Activated naive CD4-positive, alpha-beta T cell treated with Interleukin-2 at 50 U/mL for 16 hours (primary cell): ENCODE measurements around the gene FPGS.
"Not testable (repeated sequence)": the region's sequence is repeated elsewhere in the genome, so short reads cannot be mapped to it uniquely, and the experiment has no call there.

Source experiments
- DNase-seq: peaks from one replicate; pipeline ENCODE4 v3.0.0-alpha.2; 2020

Gene FPGS

DNA sequence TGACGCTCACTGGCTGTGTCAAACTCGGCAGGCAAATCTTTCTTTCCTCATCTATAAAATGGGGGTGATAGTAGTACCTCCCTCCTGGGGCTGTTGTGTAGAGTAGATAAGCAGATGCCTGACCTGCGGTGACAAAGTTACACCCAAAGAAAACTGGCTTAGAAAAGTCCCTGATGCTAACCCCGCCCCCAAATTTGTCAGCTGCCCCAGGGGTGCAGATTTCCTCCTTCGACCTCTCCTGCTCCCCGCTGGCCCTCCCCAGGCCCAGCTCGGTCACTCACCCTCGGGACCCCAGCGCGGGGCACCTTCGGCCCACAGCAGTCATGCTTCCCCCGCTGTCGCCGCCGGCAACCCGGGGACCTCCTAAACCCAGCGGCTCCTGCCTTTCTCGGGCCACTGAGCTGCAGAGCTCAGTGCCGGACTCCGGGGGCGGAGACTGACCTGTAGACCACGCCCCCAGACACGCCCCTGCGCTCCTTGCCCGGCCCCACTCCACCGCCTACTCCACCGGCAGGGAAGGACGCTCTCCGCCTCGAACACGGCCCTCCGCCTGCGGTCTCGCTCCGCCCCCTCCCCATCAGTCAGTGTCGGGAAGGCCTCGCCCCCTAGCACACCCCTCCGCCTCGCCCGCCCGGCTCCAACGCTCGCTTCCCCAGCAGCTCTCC lies 31.6 kb upstream of the FPGS start:
- peak; percentile 97 for DNase-seq

DNA sequence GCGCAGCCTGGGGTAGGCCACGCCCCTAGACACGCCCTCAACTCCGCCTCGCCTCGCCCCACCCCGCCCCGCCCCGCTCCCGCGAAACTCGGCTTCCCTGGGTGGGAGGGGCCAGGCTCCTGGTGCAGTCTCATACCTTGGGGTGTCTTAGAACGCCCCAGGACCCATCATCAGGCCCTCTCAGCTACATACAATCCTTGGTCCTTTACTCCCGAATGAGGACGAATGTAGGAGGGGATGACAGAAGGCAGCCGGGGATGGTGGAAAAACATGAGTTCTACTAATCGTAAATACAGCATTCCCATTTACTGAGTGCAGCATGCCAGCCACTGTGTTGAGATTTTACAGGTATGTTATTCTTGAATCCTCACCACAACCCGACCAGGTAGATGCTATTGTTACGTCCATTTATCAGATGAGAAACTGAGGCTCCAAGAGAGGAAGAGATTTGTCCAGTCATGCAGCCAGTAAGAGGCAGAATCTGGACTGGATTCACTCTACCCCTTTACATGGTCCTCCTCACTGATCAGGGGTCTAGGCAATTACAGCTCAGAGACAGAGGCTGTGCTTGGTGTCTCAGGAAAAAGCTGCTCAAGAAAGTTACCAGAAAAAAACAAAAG lies 31.0 kb upstream of the FPGS start:
- DNase-seq = no peak

DNA sequence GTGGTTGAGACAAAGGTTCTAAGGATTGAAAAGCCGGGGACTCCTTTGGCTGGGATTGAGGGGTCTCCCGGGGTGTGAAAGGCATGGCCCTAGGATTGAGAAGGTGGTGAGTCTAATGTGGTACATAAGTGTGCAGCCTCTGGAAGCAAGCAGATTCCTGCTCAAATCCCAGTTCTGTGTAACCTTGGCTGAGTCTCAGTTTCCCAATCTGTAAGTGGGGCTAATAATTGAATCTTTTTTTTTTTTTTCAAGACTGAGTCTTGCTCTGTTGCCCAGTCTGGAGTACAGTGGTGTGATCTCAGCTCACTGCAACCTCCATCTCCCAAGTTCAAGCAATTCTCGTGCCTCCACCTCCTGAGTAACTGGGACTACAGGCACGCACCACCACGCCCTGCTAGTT lies 30.1 kb upstream of the FPGS start:
- DNase-seq = no peak

DNA sequence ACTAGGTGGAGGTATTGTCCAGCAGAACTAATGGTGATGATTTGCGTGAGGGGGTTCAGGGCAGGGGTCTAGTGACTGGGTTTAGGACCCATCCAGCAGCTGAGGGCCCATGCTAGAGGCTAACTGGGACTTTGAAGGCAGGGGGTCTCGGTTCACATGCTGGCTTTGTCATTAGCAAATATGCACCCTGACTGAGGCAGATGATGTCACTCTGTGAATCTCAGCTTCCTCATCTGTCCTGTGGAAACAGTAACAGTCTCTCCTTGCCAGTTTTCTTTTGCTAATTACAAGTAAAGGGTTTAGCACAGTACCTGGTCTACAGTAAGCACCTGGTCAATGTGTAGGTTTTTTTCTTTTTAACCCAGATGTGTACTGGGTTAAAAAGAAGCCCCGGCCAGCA lies 29.4 kb upstream of the FPGS start:
- DNase-seq = no peak

DNA sequence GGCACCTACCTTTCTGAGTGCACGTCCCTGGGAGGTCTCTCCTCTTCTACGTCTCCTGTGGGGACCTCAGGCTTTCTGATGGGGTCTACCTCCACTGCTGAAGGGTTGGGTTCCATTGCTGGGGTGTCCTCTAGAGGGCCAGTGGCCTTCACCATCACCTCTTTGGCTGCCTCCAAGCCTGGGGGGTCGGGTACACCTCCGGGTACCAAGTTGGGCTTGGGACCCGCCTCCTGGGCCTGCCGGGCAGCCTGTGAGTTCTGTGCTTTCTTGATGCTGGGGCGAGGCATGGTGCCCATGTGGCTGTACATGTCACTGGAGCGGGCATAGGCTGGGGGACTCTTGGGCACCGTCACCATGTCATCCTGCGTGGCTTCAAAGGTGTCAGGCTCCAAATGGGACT lies 28.7 kb upstream of the FPGS start:
- no peak for DNase-seq

DNA sequence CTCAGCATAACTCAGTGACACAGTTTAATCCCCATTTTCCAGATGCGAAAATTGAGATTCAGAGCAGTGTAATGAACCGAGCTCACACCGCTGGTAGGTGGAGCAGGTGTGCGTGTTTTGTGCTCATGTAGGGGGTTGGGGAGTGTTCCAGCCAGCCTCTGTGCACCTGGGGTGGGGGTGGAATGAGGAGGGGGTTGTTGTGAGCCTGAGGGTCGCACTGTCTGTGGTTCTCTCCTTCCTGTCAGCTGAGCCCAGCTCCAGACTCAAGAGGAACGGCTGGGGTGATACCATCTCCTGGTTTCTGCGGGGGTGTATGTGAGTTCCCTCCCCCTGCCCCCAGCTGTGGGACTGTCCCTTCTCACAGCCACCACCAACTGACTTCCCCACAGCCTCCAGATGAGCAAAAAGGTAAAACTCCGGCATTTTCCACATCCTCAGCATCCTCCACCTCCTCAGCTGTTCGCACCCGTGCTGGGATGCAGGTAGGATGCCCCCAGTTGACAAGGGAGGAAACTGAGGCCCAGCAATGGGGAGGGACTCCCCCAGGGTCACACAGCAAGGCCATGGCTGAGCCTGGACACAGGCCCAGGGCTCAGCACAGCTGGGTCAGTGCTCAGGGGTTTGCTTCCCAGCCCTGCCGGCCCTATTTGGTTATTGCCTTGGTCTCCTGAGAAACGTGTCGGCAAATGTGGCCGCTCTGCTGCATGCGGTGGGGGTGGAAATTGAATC lies 26.3 kb upstream of the FPGS start:
- peak; percentile 77 for DNase-seq

DNA sequence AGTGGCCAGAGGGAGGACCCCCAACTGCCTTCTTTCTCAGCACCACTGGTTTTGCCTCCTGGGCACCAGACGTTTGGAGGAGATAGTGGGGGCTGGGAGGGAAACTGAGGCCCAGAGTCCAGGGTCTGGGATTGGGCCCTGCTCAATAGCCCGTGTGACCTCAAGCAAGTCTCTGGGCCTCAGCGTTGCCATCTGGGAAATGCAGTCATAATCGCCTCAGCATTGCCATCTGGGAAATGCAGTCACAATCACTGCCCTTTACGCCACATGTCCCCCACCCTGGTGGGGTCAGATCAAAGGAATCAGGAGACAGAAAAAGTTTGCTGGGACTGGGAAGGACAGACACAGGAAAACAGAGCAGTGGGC lies 25.8 kb upstream of the FPGS start:
- DNase-seq = peak; percentile 24

DNA sequence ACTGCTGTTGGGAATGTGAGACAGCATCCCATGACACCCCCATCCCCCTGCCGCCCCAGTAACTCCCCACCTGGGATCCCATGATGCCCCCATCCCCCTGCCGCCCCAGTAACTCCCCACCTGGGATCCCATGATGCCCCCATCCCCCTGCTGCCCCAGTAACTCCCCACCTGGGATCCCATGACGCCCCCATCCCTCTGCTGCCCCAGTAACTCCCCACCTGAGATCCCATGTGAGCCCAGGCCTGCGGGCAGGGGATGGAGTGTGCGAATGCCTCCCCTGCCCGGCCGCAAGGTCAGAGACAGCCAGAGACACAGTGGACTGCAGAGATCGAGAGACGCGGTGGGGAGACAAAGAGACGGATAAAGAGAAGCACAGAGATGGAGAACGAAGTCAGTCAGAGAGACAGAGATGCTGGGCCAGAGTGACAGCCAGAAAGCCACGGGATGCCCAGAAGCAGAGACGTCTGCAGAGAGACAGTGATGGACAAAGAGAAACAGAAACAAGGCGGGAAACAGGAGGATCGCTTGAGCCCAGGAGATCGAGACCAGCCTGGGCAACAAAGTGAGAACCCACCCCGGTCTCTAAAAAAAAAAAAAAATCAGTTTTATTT lies 25.2 kb upstream of the FPGS start:
- DNase-seq = no peak

DNA sequence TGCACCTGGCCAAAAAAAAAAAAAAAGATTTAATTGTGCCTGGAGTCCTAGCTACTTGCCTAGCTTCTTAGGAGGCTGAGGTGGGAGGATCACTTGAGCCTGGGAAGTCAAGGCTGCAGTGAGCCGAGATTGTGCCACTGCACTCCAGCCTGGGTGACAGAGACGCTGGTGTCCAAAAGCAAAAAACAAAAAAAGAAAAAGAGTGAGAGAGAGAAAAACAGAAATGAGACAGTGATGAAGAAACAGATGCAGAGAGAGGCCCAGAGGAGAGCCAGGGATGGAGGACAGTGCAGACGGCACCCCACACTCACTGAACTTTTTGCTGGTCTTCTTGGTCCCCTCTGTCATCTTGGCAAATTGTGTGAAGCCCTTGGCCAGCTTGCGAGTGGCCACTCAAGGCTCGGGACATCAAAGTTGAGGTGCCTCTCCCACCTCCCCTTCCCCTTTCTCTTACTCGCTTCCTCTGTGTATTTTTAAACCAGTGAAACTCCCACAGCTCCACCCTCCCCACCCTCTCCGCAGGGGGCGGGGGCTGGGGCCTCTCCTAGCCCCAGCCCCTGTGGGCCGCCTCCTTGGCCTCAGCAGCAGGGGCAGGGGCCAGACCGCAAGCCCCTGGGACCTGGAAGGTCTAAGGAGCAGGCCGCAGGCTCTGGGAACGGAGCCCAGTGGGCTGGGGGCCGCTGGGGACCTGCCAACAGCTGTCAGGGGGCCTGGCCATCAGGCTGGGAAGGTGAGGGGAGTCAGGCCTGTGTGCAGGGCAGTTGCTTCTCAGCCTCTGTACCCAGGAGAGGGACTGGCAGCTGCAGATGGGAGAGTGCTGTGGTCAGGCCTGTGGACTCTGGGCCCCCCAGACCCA lies 24.2 kb upstream of the FPGS start, which contains the start of gene SH2D3C:
TSS of gene SH2D3C (minus strand) at position 387 of the 856 bp plus-strand sequence. CDS start at position 348, 39 bp downstream.
- DNase-seq = peak; percentile 62

DNA sequence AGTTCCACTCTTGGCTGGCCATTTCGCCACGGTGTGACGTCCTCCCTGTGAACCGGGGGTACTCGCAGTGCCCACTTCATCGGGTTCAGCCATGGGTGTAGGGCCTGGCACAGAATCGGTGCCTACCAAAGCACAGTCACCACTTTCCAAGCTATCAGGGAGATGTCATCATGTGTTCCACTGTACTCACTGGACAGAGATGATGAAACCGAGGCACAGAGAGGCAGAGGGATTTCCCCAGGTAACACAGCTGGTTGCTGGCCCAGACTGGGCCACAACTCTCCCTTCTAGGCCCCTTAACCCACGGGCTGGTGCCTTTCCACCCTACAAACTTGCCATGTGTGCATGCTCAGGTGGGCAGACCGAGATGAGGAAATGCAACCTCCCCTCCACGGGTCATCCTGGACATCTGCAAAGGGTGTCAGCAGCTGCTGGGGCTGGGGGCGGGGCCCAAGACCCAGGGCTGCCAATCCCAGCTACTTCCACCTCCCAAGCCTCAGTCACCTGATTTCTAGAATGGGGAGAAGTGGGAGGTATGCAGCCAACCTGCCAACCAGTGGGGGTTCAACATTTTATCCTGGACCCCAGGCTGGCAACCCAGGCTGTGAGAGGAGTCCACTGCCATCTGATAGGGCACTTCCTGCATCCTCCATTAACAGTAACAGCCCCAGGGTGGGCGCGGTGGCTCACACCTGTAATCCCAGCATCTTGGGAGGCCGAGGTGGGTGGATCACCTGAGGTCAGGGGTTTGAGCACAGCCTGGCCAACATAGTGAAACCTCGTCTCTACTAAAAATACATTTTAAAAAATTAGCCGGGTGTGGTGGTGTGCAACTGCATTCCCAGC lies 23.3 kb upstream of the FPGS start:
- peak; percentile 74 for DNase-seq

DNA sequence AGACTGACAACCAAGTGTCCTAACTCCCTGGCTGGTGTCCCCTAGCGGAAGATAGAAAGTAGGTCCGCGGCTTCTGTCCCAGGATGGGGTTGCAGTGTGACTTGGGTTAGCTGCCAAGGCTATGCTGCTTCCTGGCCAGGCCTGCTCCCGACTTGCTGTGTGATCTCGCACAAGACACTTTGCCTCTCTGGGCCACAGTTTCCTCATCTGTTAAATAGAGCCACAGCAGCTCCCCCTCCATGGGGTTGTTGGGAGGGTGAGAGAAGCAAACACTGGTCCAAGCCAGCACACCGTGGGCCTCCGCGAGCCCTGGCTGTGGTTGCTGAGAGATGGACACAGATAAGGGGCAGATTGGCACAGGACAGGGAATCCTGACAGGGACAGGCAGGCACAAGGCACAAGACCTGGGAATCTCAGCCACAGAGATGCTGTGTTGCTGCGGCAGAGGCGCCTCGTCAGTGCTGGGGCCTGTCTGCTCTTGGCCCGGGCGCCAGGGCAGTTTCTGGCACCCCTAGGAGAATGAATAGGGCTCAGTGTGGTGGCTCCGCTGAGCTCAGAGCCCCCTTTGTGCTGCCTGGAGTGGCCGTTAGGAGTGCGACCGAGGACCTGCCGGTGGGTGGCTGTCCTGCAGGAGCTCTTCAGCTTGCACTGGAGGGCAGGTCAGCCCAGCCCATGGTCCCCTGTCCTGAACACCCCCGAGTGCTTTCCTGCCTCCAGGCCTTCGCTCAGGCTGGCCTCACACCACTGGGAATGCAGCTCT lies 22.4 kb upstream of the FPGS start:
- DNase-seq = no peak

DNA sequence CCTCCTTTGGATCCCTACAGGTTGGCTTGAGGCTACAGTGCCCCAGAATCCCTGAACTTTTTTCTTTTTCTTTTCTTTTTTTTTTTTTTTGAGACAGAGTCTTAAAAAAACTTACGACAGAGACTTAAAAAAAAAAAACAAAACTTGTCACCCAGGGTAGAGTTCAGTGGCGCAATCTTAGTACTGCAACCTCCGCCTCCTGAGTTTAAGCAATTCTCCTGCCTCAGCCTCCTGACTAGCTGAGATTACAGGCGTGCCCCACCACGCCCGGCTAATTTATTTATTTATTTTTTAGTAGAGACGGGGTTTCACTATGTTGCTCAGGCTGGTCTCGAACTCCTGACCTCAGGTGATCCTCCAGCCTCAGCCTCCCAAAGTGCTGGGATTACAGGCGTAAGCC lies 21.8 kb upstream of the FPGS start:
- not testable (repeated sequence) for DNase-seq

DNA sequence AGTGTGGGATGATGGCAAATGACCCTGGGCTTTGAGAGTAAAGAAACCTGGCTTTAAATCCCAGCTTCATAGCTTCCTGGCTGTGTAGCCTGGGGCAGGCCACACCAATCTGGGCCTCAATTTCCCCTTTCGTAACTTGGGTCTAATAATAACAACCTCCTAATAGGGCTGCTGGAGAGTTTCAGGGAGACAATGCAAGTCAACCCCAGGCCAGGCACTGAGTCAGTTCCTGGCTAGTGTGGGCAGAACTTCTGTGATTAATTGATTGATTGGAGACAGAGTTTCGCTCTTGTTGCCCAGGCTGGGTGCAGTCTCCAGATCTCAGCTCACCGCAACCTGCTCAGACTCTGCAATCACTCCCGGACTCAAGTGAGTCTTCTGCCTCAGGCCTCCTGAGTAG lies 20.9 kb upstream of the FPGS start:
- no peak for DNase-seq

DNA sequence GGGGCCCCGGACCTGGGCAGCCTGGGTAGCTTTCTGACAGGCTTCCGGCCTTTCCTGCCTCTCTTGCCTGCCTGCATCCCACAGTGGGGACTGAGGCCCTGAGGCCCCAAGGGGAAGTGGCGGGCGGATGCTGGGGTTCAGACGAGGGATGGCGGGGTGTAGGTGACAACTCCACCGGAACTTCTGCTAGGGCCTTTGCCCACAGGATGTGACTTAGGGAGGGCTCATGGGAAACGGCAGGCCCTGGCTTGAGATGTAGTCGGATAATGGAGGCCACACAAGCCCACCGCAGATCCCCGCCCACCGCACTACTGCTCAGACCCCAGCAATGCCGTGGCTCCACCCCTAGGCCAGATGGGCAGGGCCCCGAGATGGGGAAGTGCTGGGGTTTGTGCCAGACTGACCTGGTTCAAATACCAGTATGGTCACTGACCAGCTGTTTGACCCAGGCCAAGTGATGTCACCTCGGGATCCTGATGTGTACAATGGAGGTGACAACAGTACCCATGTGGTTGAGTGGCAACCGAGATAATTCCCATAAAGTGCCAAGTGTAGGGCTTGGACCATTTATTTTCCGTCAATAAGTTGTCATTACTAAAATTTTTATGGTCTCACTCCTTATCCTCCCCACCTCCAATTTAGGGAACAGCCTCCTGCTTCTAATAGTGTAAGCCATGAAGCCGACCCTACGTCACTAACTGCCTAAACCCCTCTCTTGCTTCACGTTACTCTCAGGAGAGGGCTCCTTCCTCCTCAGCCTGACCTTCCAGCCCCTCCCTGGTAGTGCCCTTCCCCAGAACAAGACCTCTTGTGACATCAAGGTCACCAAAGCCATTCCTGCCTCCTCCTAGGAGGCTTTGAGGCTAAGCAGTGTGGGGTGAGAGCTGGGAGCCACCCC lies 19.3 kb upstream of the FPGS start:
- DNase-seq = peak; percentile 64

DNA sequence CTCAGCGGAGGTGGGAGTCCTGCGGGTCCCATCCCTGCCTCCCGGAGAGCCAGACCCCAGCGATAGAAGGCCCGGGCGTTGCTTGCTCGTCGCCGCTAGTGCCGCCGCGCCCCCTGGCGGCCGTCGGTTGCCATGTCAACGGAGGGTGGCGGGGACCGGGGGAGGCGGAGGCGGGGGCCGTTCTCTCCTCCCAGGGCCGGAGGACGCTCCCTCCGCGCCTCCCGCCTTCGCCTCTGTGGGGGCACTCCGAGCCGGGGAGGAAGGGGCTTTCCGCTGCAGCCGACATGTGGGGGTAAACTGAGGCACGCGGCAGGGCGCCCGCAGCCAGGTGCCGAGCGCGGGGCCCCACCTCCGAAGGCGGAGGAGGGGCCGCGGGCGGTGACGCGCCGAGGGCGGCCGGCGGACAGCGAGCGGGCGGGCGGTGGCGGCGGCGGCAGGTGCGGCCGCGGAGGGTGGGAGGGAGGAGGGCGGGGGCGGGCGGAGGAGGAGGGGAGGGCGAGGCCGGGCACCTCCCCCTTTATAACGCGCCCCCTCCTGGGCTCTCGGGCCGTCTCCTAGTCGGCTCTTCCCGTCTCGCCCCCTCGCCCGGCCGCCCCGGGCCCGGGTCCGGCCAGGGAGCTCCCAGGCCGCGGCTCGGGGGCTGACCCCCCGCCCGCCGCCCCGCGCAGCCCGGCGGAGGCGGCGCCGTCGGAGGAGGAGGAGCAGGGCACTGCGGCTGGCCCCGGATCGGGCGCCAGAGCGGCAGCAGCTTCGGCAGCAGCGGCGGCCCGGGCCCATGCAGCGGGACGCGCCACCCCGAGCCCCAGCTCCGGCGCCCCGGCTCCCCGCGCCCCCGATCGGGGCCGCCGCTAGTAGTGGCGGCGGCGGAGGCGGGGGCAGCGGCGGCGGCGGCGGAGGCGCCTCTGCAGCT lies 17.4 kb upstream of the FPGS start:
- DNase-seq = peak; percentile 91

DNA sequence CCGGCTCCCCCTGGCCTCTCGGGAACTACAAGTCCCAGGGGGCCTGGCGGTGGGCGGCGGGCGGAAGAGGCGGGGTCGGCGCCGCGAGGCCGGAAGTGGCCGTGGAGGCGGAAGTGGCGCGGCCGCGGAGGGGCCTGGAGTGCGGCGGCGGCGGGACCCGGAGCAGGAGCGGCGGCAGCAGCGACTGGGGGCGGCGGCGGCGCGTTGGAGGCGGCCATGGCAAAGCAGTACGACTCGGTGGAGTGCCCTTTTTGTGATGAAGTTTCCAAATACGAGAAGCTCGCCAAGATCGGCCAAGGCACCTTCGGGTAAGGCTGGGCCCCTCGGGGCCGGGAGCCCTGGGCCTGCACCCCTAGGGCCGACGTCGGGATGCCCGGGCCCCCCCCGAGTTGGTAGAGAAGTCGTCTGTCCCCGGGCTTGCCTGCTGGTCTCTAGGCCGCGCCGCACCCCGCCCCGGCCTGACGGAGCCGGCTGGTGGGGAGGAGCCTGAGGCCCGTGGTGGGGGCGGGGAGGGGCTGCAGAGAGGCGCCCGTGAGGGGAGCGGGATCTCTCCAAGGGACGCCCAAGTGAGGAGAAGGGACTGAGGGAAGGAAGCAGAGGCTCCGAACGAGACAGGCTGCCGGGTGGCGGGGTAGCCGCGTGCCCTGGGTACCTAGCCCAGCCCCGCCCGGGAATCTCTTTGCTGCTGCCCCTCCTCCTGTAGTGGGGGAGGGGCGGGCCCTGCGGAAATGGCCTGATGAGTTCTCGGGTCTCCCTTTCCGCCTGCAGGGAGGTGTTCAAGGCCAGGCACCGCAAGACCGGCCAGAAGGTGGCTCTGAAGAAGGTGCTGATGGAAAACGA lies 16.5 kb upstream of the FPGS start, which contains the start of gene CDK9:
TSS of gene CDK9 (plus strand) at position 102 of the 840 bp plus-strand sequence. CDS start at position 217, 115 bp downstream.
- peak; percentile 94 for DNase-seq

DNA sequence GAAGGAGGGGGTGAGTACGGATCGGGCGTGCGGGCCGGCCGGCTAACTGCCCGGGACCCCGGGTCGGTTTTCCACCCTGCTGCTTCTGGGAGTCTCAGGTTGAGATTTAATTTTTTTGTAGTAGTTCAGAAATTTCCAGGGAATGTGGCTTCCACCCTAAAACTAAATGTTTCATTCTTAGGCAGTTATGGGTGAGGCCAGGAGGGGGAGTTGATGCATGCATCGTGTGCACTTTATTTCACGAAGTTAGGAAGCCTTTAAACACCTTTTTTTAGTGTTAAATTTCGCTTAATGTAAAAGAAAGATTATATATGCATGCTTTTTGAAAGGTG lies 15.9 kb upstream of the FPGS start:
- no peak for DNase-seq
